Measurements from ENCODE around the gene CHID1. TPM values are rescaled to one million over a fixed set of nuclear protein-coding genes. Genes with fewer than 3 reads are reported as not detected.

The CHID1 gene
- total and polyA plus RNA-seq, 9 of the 15 experiments (the other 6 are each of a cell fraction or from before 2014, with no cell fraction given): 15.1 to 108 (median 39.8) TPM

- no peak for TF ChIP-seq ESRRA (IDR thresholded peaks at IDR 0.05; ENCODE audit: borderline replicate concordance, low read depth)
- peak; percentile 63 to 87 for TF ChIP-seq E2F6 (IDR thresholded peaks at IDR 0.05; ENCODE audit: borderline replicate concordance in 1 of 2, extremely low read depth in 1 of 2, insufficient read depth in 1 of 2, insufficient read length in 1 of 2, low read depth in 1 of 2, low read length in 1 of 2, poor library complexity in 1 of 2, severe bottlenecking in 1 of 2)
- TF ChIP-seq ETS1 (conservative IDR thresholded peaks at IDR 0.05; ENCODE audit: control insufficient read depth, low read depth, low read length): no peak
- no peak for TF ChIP-seq NR1H2 (CRISPR knock-in tag; IDR thresholded peaks at IDR 0.05)
- TF ChIP-seq MAZ (CRISPR knock-in tag; conservative IDR thresholded peaks at IDR 0.05 in 1 of 2, IDR thresholded peaks at IDR 0.05 in 1 of 2): peak in 1 of 2 experiments; percentile 27; a peak in 1 of 4 replicates
- peak; percentile 66 for TF ChIP-seq SUPT5H (IDR thresholded peaks at IDR 0.05)
- TF ChIP-seq ZNF76 (CRISPR knock-in tag; IDR thresholded peaks at IDR 0.05; ENCODE audit: borderline replicate concordance): no peak
- TF ChIP-seq MNT (conservative IDR thresholded peaks at IDR 0.05): peak; percentile 82 to 85
- TF ChIP-seq FOSL1 (tag; conservative IDR thresholded peaks at IDR 0.05): no peak
- TF ChIP-seq POLR2A (conservative IDR thresholded peaks at IDR 0.05): peak; percentile 73
- TF ChIP-seq ZNF655 (CRISPR knock-in tag; IDR thresholded peaks at IDR 0.05): no peak
- no peak for TF ChIP-seq CTCFL (IDR thresholded peaks at IDR 0.05; ENCODE audit: borderline replicate concordance, insufficient read depth, low read depth, low read length, poor library complexity, severe bottlenecking)
- TF ChIP-seq ARID4B (CRISPR knock-in tag; IDR thresholded peaks at IDR 0.05): peak; percentile 40; the same call in 1 of the 2 replicates
These were observed 72.0 kb downstream of the CHID1 start (continued) for GRCh38 chr11:838441-839279.
